GM10266 (cell line): ENCODE data around the gene DENND4A.

Source experiments
- DNase-seq: peaks from one replicate; pipeline ENCODE4 v3.0.0; 2012; ENCODE audit errors: extremely low spot score
- TF ChIP-seq, protein P1 (sequence below): IDR thresholded peaks from 2 replicates; pipeline ENCODE4 v1.5.1; 2012; ENCODE audit warnings: mild to moderate bottlenecking, low read depth; ENCODE audit not compliant: control insufficient read depth, insufficient read depth; ENCODE audit errors: missing control alignments

DENND4A gene

DNA sequence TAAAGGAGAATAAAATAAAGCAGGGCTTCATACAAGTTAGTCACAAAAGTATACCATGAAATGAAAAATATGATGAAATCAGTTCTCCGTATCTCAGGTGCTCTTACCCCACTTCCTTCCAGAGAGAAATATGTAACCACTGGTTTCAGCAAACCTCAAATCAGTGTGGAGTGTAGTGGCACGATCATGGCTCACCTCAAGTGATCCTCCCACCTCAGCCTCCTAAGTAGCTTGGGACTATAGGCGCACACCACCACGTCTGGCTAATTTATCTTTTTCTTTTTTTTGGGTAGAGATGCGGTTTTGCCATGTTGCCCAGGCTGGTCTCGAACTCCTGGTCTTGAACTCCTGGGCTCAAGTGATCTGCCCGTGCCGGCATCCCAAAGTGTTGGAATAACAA is 24.2 kb downstream of the DENND4A start:
- TF ChIP-seq, protein P1, sequence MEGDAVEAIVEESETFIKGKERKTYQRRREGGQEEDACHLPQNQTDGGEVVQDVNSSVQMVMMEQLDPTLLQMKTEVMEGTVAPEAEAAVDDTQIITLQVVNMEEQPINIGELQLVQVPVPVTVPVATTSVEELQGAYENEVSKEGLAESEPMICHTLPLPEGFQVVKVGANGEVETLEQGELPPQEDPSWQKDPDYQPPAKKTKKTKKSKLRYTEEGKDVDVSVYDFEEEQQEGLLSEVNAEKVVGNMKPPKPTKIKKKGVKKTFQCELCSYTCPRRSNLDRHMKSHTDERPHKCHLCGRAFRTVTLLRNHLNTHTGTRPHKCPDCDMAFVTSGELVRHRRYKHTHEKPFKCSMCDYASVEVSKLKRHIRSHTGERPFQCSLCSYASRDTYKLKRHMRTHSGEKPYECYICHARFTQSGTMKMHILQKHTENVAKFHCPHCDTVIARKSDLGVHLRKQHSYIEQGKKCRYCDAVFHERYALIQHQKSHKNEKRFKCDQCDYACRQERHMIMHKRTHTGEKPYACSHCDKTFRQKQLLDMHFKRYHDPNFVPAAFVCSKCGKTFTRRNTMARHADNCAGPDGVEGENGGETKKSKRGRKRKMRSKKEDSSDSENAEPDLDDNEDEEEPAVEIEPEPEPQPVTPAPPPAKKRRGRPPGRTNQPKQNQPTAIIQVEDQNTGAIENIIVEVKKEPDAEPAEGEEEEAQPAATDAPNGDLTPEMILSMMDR: no peak
- DNase-seq: no peak

- TF ChIP-seq, protein P1: no peak
- no peak for DNase-seq
Observed at GRCh38 chr15:65767264-65767595, 24.9 kb downstream of the DENND4A start.

DNA sequence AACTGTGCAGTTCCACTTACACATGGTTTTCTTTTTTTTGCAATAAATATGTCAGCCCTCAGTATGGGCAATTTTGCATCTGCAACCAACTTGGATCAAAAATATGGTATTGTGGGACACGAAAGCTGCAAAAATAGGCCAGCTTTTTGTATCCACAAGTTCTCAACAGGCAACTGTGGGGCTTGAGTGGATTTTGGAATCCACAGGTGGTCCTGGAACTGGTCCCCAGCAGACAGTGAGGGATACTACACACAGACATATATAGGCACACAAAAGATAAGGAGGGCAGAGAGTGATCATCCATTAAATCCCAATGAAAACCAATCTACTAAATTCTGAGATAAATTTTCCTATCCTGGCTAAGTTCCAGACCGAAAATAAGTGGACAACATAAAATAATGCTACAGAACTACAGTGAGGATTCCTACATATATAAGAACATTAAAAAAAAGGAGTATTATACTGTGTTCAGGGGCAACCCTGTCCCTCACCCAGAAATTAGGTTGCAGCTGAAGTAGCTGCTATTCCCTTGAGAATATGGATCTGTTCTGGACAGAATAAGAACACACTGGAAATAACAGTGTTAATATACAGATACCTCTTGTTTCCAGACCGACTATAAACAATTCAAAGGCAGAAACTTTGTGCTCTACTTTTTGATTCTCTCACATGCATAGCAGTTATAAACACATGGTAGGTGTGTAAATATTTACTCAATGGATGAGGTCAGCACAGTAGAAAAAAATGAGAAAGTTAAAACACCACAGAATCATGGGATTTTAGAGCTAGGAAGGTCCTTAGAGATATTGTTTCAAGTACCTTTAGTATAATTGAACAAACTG is 25.4 kb downstream of the DENND4A start:
- DNase-seq: no peak

GRCh38 chr15:65765106-65765505 is 27.0 kb downstream of the DENND4A start:
- TF ChIP-seq, protein P1: no peak
- no peak for DNase-seq

More for the DNA sequence above, 25.4 kb downstream of the DENND4A start:
- TF ChIP-seq, protein P1: no peak

- DNase-seq: no peak
- TF ChIP-seq, protein P1: no peak
Observed at GRCh38 chr15:65762914-65763787, 28.9 kb downstream of the DENND4A start.

- DNase-seq: no peak
- TF ChIP-seq, protein P1: no peak
Observed at GRCh38 chr15:65762399-65762798, 29.7 kb downstream of the DENND4A start.
